Measurements from ENCODE around the gene CYGB.

- no peak for TF ChIP-seq CTCF (IDR thresholded peaks at IDR 0.05; ENCODE audit: low read depth, low read length, missing input control)
- no peak for TF ChIP-seq YY1 (IDR thresholded peaks at IDR 0.05)
- TF ChIP-seq MAX (IDR thresholded peaks at IDR 0.05): no peak
- no peak for TF ChIP-seq JUND (IDR thresholded peaks at IDR 0.05)
- TF ChIP-seq ZBTB33 (IDR thresholded peaks at IDR 0.05): no peak
- no peak for TF ChIP-seq TAF1 (conservative IDR thresholded peaks at IDR 0.05)
- no peak for TF ChIP-seq ATF3 (IDR thresholded peaks at IDR 0.05)
- no peak for TF ChIP-seq GABPA (IDR thresholded peaks at IDR 0.05 in 1 of 2, conservative IDR thresholded peaks at IDR 0.05 in 1 of 2)
Observed at GRCh38 chr17:76560877-76561221, 23.3 kb upstream of the CYGB start.
